Neuronal stem cell (in vitro differentiated cells): ENCODE measurements around the gene LAMB3.

Experiments used
- DNase-seq: peaks from one replicate; pipeline ENCODE4 v3.0.0-alpha.2; 2013; ENCODE audit warnings: low spot score
- H2AFZ ChIP-seq: one replicate; pipeline ENCODE4 v1.6.1; 2013; ENCODE audit warnings: mild to moderate bottlenecking, low read length, inconsistent platforms
- H2AK5ac ChIP-seq: 2 replicates; pipeline ENCODE4 v1.6.1; 2013; ENCODE audit warnings: low read depth, mild to moderate bottlenecking, inconsistent platforms, low read length, moderate library complexity, mixed read lengths
- H2BK120ac ChIP-seq: 2 replicates; pipeline ENCODE4 v1.6.1; 2013; ENCODE audit warnings: low read depth, mild to moderate bottlenecking, inconsistent platforms, low read length, moderate library complexity, mixed read lengths
- H2BK12ac ChIP-seq: one replicate; pipeline ENCODE4 v1.6.1; 2013; ENCODE audit warnings: low read length, inconsistent platforms
- H2BK15ac ChIP-seq: 2 replicates; pipeline ENCODE4 v1.6.1; 2013; ENCODE audit warnings: mild to moderate bottlenecking, low read length, inconsistent platforms, mixed read lengths
- H2BK5ac ChIP-seq: one replicate; pipeline ENCODE4 v1.6.1; 2013; ENCODE audit warnings: inconsistent platforms, mild to moderate bottlenecking, low read length, moderate library complexity
- H3K14ac ChIP-seq: one replicate; pipeline ENCODE4 v1.6.1; 2013; ENCODE audit warnings: low read length, inconsistent platforms
- H3K18ac ChIP-seq: 2 replicates; pipeline ENCODE4 v1.6.1; 2013; ENCODE audit warnings: low read length, inconsistent platforms
- H3K23ac ChIP-seq: 2 replicates; pipeline ENCODE4 v1.6.1; 2013; ENCODE audit warnings: low read depth, mild to moderate bottlenecking, mixed read lengths, low read length, inconsistent platforms; ENCODE audit not compliant: poor library complexity
- H3K27ac ChIP-seq: replicated peaks from 3 replicates; pipeline ENCODE4 v1.5.1; 2013; ENCODE audit warnings: low read length, inconsistent platforms
- H3K27me3 ChIP-seq, 3 experiments: 2 replicates each; pipeline ENCODE4 v1.6.1; 2013; ENCODE audit warnings: low read length in 3 of 3, mild to moderate bottlenecking in 2 of 3, inconsistent platforms in 1 of 3, low read depth in 1 of 3, mixed read lengths in 1 of 3, moderate library complexity in 1 of 3; ENCODE audit not compliant: control insufficient read depth in 3 of 3, insufficient read depth in 3 of 3
- H3K36me3 ChIP-seq, 2 donors: replicated peaks in 1 of 2; 2 replicates each; pipeline ENCODE4 v1.6.1; 2013; ENCODE audit warnings: low read length in 2 of 2; ENCODE audit not compliant: control insufficient read depth in 2 of 2, insufficient read depth in 2 of 2
- H3K4ac ChIP-seq: 2 replicates; pipeline ENCODE4 v1.6.1; 2013; ENCODE audit warnings: inconsistent platforms, mild to moderate bottlenecking, low read length, moderate library complexity
- H3K4me1 ChIP-seq, 2 donors: 1 replicate in 1 of 2; 2 replicates in 1 of 2; pipeline ENCODE4 v1.6.1; 2013; ENCODE audit warnings: low read length in 2 of 2, low read depth in 1 of 2; ENCODE audit not compliant: control insufficient read depth in 2 of 2, insufficient read depth in 1 of 2
- H3K4me2 ChIP-seq: one replicate; pipeline ENCODE4 v1.6.1; 2013; ENCODE audit warnings: mild to moderate bottlenecking, low read length, inconsistent platforms; ENCODE audit not compliant: insufficient read depth, poor library complexity, severe bottlenecking
- H3K4me3 ChIP-seq, 2 donors: 2 replicates each; pipeline ENCODE4 v1.5.1; 2013; ENCODE audit warnings: low read length in 2 of 2, mild to moderate bottlenecking in 2 of 2, inconsistent platforms in 1 of 2, moderate library complexity in 1 of 2
- H3K79me1 ChIP-seq: one replicate; pipeline ENCODE4 v1.6.1; 2013; ENCODE audit warnings: low read depth, mild to moderate bottlenecking, inconsistent platforms, low read length, moderate library complexity
- H3K9ac ChIP-seq: one replicate; pipeline ENCODE4 v1.6.1; 2013; ENCODE audit warnings: mild to moderate bottlenecking, low read depth, low read length, inconsistent platforms; ENCODE audit not compliant: poor library complexity
- H3K9me3 ChIP-seq, 2 donors: replicated peaks in 1 of 2; 2 replicates each; pipeline versions ENCODE3 to v1.6.1; 2013; ENCODE audit warnings: low read length in 2 of 2, mild to moderate bottlenecking in 2 of 2, inconsistent platforms in 1 of 2, low read depth in 1 of 2, mixed read lengths in 1 of 2, moderate library complexity in 1 of 2; ENCODE audit not compliant: control insufficient read depth in 2 of 2, insufficient read depth in 1 of 2
- H4K8ac ChIP-seq: one replicate; pipeline ENCODE4 v1.6.1; 2013; ENCODE audit warnings: low read depth, mild to moderate bottlenecking, inconsistent platforms, low read length, moderate library complexity
- H4K91ac ChIP-seq: one replicate; pipeline ENCODE4 v1.6.1; 2013; ENCODE audit warnings: low read length, low read depth, mild to moderate bottlenecking, inconsistent platforms; ENCODE audit not compliant: poor library complexity
- WGBS, 2 donors: extraction: QIAGEN DNeasy Blood & Tissue Kit; methylation state at CpG; one replicate each; pipeline ENCODE4 v1.1.7; 2013; ENCODE audit warnings: missing lambda C conversion rate in 2 of 2, mixed read lengths in 1 of 2; ENCODE audit not compliant: insufficient read length in 2 of 2, insufficient replicate concordance in 1 of 2; ENCODE audit errors: extremely low coverage in 2 of 2; 5-methylcytosine and 5-hydroxymethylcytosine counted together

LAMB3 gene

DNA sequence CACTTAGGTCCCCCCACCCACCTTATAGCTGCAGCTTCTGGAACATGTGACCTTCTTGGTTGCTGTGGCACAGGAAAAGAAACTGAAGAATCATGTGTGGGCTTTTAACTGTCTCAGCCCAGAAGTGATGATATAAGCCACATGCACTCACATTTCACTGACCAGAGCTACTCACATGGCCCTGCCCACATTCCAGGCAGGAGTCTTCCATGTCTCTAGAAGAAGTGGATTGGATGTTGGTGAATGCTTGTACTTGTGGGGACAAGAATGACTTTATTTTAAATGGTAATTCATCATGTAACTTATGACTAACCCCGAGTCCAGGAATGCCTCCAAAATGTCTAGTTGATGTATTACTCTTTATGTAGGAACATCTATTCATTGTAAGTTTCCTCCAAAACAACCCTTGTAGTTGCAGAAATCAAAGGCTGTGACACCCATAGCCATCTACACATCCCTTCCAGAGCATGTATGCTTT, 84.5 kb downstream of the LAMB3 start:
- Histone ChIP-seq H3K4me2 (no peak overlapping the region), H3K36me3 (no peaks in the 10 kb centered on the region), H2BK15ac (no peak overlapping the region), H3K9me3 (no peaks in the 10 kb centered on the region), H2BK5ac (no peak overlapping the region), H3K4ac (no peak overlapping the region), H2AFZ (no peak overlapping the region), H3K14ac (no peak overlapping the region), H2BK12ac (no peak overlapping the region), H3K9ac (no peak overlapping the region), H3K18ac (no peak overlapping the region), H4K91ac (no peak overlapping the region), H3K23ac (no peak overlapping the region), H4K8ac (no peak overlapping the region), H3K79me1 (no peaks in the 10 kb centered on the region), H3K4me1 (peaks cover 0 to 2% of the 10 kb centered on the region in 2 donors), H2BK120ac (no peak overlapping the region), H3K27ac (no peak overlapping the region), H2AK5ac (no peak overlapping the region), H3K4me3 (no peak overlapping the region), H3K27me3 (no peaks in the 10 kb centered on the region)
- no CpG with 5 or more reads among the region's 1 CpG for WGBS, 2 donors
- no peak for DNase-seq

DNA sequence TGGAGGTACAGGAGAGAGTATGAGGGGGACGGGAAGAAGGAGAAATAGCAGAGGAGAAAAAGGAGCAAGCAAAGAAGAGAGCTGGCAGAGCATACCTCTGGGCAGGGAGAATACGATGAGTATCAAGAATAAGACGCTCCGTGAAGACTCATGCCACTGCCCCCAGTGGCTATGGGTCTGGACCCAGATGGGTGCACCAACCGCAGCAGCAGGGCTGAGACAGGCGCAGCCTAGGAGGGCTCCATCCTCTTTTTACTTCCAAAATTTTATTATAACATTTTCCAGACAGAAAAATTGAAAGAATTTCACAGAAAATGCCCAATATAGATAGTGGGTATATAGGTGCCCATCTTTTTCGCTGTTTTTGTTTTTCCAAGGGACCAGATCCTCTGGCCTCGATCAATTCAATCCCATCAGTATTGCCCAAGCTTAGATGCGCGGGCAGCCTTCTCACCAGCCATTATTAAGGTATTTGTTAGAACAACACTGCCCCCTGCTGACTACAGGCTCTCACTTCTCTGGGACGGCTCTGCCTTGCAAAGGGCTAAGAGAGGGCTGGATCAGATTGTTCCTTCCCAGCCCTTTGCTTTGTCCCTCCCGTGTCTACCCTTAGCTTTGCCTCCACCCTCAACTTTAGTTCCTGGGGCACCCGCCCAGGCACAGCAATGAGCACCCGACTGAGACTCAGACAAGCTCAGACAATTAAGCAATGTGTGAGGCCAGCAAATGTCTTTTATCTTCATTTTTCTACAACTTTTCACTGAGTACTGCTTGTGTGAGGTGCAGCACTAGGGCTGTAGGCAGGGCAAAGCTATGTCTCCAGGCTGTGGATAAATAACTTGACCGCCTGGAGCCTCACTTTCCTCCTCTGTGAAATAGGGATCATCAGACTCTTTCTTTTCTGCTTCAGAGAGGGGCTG, 86.2 kb downstream of the LAMB3 start:
- no peak overlapping the region for H3K4me3 ChIP-seq
- H4K91ac ChIP-seq: no peak overlapping the region
- no peak overlapping the region for H4K8ac ChIP-seq
- no peak overlapping the region for H3K14ac ChIP-seq
- H2BK5ac ChIP-seq: no peak overlapping the region
- H3K4me2 ChIP-seq: no peak overlapping the region
- no peak overlapping the region for H2AFZ ChIP-seq
- peak overlapping the region; percentile 22 for H2AK5ac ChIP-seq
- no peak overlapping the region for H3K23ac ChIP-seq
- H3K79me1 ChIP-seq: no peaks in the 10 kb centered on the region
- peak overlapping the region; percentile 68 for H3K18ac ChIP-seq
- DNase-seq: peak; percentile 86
- no peak overlapping the region for H2BK15ac ChIP-seq
- H2BK12ac ChIP-seq: no peak overlapping the region
- no peak overlapping the region for H3K27ac ChIP-seq
- no peaks in the 10 kb centered on the region for H3K36me3 ChIP-seq
- H2BK120ac ChIP-seq: no peak overlapping the region
- peaks cover 0 to 8% of the 10 kb centered on the region in 2 donors for H3K4me1 ChIP-seq
- no peaks in the 10 kb centered on the region for H3K27me3 ChIP-seq
- no peaks in the 10 kb centered on the region for H3K9me3 ChIP-seq
- no CpG with 5 or more reads among the region's 15 CpGs for WGBS, 2 donors
- no peak overlapping the region for H3K9ac ChIP-seq
- no peak overlapping the region for H3K4ac ChIP-seq
